Measurements from ENCODE around the gene SOCS1.
"Not testable (repeated sequence)": the region's sequence is repeated elsewhere in the genome, so short reads cannot be mapped to it uniquely, and the experiment has no call there.

The SOCS1 gene

GRCh38 chr16:11296351-11296705, 40.3 kb upstream of the SOCS1 start:
- no peak overlapping the region for H3K27ac Mint-ChIP-seq (ENCODE audit: low read depth)
- H3K4me3 Mint-ChIP-seq, result no peak overlapping the region
- peaks cover 14% of the 10 kb centered on the region for H3K4me1 Mint-ChIP-seq

GRCh38 chr16:11295672-11296071, 39.7 kb upstream of the SOCS1 start:
- Mint-ChIP-seq H3K36me3 (ENCODE audit: insufficient read depth) (no peaks in the 10 kb centered on the region), H3K27me3 (peaks cover 32% of the 10 kb centered on the region), H3K27ac (ENCODE audit: low read depth) (peak overlapping the region; percentile 35), H3K4me1 (peaks cover 14% of the 10 kb centered on the region), H3K4me3 (no peak overlapping the region), H3K9me3 (no peaks in the 10 kb centered on the region)
- ATAC-seq (replicated peaks; ENCODE audit: extremely low read depth, poor library complexity, severe bottlenecking) (no peak), DNase-seq (ENCODE audit: low spot score in 2 of 2) (no peak)

More at GRCh38 chr16:11296351-11296705, 40.3 kb upstream of the SOCS1 start:
- Mint-ChIP-seq H3K9me3 (no peaks in the 10 kb centered on the region), H3K36me3 (ENCODE audit: insufficient read depth) (no peaks in the 10 kb centered on the region), H3K27me3 (peaks cover 27% of the 10 kb centered on the region)
- no peak for ATAC-seq (replicated peaks; ENCODE audit: extremely low read depth, poor library complexity, severe bottlenecking)
- no peak for DNase-seq (ENCODE audit: low spot score in 2 of 2)

- no peaks in the 10 kb centered on the region for H3K36me3 Mint-ChIP-seq (ENCODE audit: insufficient read depth)
- H3K27ac Mint-ChIP-seq (ENCODE audit: low read depth), result no peak overlapping the region
- no peaks in the 10 kb centered on the region for H3K9me3 Mint-ChIP-seq
- H3K4me3 Mint-ChIP-seq, result no peak overlapping the region
- peaks cover 5% of the 10 kb centered on the region for H3K4me1 Mint-ChIP-seq
- ATAC-seq (replicated peaks; ENCODE audit: extremely low read depth, poor library complexity, severe bottlenecking), result no peak
- peaks cover 67% of the 10 kb centered on the region for H3K27me3 Mint-ChIP-seq
- no peak for DNase-seq (ENCODE audit: low spot score in 2 of 2)
These were observed 36.2 kb upstream of the SOCS1 start for GRCh38 chr16:11292076-11292748.

- ATAC-seq (replicated peaks; ENCODE audit: extremely low read depth, poor library complexity, severe bottlenecking) (no peak), DNase-seq (ENCODE audit: low spot score in 2 of 2) (no peak)
- Mint-ChIP-seq H3K4me3 (no peak overlapping the region), H3K27ac (ENCODE audit: low read depth) (no peak overlapping the region), H3K9me3 (no peaks in the 10 kb centered on the region), H3K4me1 (no peaks in the 10 kb centered on the region), H3K36me3 (ENCODE audit: insufficient read depth) (no peaks in the 10 kb centered on the region), H3K27me3 (peaks cover 77% of the 10 kb centered on the region)
These were observed 35.2 kb upstream of the SOCS1 start for GRCh38 chr16:11291091-11291703.

GRCh38 chr16:11290102-11290893, 34.3 kb upstream of the SOCS1 start:
- Mint-ChIP-seq H3K27ac (ENCODE audit: low read depth) (no peak overlapping the region), H3K9me3 (no peaks in the 10 kb centered on the region), H3K27me3 (peaks cover 81% of the 10 kb centered on the region), H3K36me3 (ENCODE audit: insufficient read depth) (no peaks in the 10 kb centered on the region), H3K4me3 (no peak overlapping the region), H3K4me1 (no peaks in the 10 kb centered on the region)
- ATAC-seq (replicated peaks; ENCODE audit: extremely low read depth, poor library complexity, severe bottlenecking) (no peak), DNase-seq (ENCODE audit: low spot score in 2 of 2) (no peak)

- H3K36me3 Mint-ChIP-seq (ENCODE audit: insufficient read depth); H3K9me3 Mint-ChIP-seq; H3K27ac Mint-ChIP-seq (ENCODE audit: low read depth); ATAC-seq (replicated peaks; ENCODE audit: extremely low read depth, poor library complexity, severe bottlenecking); H3K4me1 Mint-ChIP-seq; H3K4me3 Mint-ChIP-seq; DNase-seq (ENCODE audit: low spot score in 2 of 2): not testable (repeated sequence)
- peaks cover 81% of the 10 kb centered on the region for H3K27me3 Mint-ChIP-seq
These were observed 33.7 kb upstream of the SOCS1 start for GRCh38 chr16:11289696-11290095.

GRCh38 chr16:11289202-11289601, 33.2 kb upstream of the SOCS1 start:
- DNase-seq (ENCODE audit: low spot score in 2 of 2) (no peak), ATAC-seq (replicated peaks; ENCODE audit: extremely low read depth, poor library complexity, severe bottlenecking) (no peak)
- H3K27me3 Mint-ChIP-seq, result peaks cover 81% of the 10 kb centered on the region
- no peak overlapping the region for H3K4me3 Mint-ChIP-seq
- H3K27ac Mint-ChIP-seq (ENCODE audit: low read depth), result no peak overlapping the region
- no peaks in the 10 kb centered on the region for H3K9me3 Mint-ChIP-seq
- no peaks in the 10 kb centered on the region for H3K36me3 Mint-ChIP-seq (ENCODE audit: insufficient read depth)
- H3K4me1 Mint-ChIP-seq, result no peaks in the 10 kb centered on the region

GRCh38 chr16:11285842-11286241, 29.8 kb upstream of the SOCS1 start:
- ATAC-seq (replicated peaks; ENCODE audit: extremely low read depth, poor library complexity, severe bottlenecking), result no peak
- H3K27ac Mint-ChIP-seq (ENCODE audit: low read depth), result no peak overlapping the region

GRCh38 chr16:11283820-11284248, 27.8 kb upstream of the SOCS1 start:
- ATAC-seq (replicated peaks; ENCODE audit: extremely low read depth, poor library complexity, severe bottlenecking) (no peak), DNase-seq (ENCODE audit: low spot score in 2 of 2) (no peak)
- Mint-ChIP-seq H3K4me1 (no peaks in the 10 kb centered on the region), H3K27me3 (peaks cover 31% of the 10 kb centered on the region), H3K36me3 (ENCODE audit: insufficient read depth) (no peaks in the 10 kb centered on the region), H3K9me3 (no peaks in the 10 kb centered on the region), H3K4me3 (no peak overlapping the region), H3K27ac (ENCODE audit: low read depth) (no peak overlapping the region)

More at GRCh38 chr16:11285842-11286241, 29.8 kb upstream of the SOCS1 start:
- DNase-seq (ENCODE audit: low spot score in 2 of 2), result no peak
- H3K4me1 Mint-ChIP-seq, result no peaks in the 10 kb centered on the region
- no peak overlapping the region for H3K4me3 Mint-ChIP-seq
- H3K27me3 Mint-ChIP-seq, result peaks cover 51% of the 10 kb centered on the region
- no peaks in the 10 kb centered on the region for H3K9me3 Mint-ChIP-seq
- H3K36me3 Mint-ChIP-seq (ENCODE audit: insufficient read depth), result no peaks in the 10 kb centered on the region

- no peak within 1 kb of the TSS for H3K4me3 Mint-ChIP-seq
- no peaks in the 10 kb centered on the region for H3K9me3 Mint-ChIP-seq
- peaks cover 11% of the 10 kb centered on the region for H3K27me3 Mint-ChIP-seq
- no peak within 1 kb of the TSS for H3K27ac Mint-ChIP-seq (ENCODE audit: low read depth)
- ATAC-seq (replicated peaks; ENCODE audit: extremely low read depth, poor library complexity, severe bottlenecking) (no peak), DNase-seq (ENCODE audit: low spot score in 2 of 2) (no peak)
- H3K36me3 Mint-ChIP-seq (ENCODE audit: insufficient read depth), result no peaks in the 10 kb centered on the region
- no peaks in the 10 kb centered on the region for H3K4me1 Mint-ChIP-seq
These were observed 24.9 kb upstream of the SOCS1 start, which contains the start of gene PRM1 for GRCh38 chr16:11280616-11281522. Gene PRM1, minus strand, starts transcription at chr16:11281330. Its CDS starts 92 bp downstream, at chr16:11281238.

- Mint-ChIP-seq H3K9me3 (no peaks in the 10 kb centered on the region), H3K27ac (ENCODE audit: low read depth) (no peak overlapping the region), H3K4me3 (no peak overlapping the region), H3K36me3 (ENCODE audit: insufficient read depth) (no peaks in the 10 kb centered on the region), H3K4me1 (no peaks in the 10 kb centered on the region), H3K27me3 (peaks cover 10% of the 10 kb centered on the region)
- ATAC-seq (replicated peaks; ENCODE audit: extremely low read depth, poor library complexity, severe bottlenecking) (no peak), DNase-seq (ENCODE audit: low spot score in 2 of 2) (no peak)
These were observed 23.0 kb upstream of the SOCS1 start for GRCh38 chr16:11278681-11279628.

Data from central memory CD8-positive, alpha-beta T cell (primary cell).